ENCODE measurements around the gene MCF2L.

The MCF2L gene

GRCh38 chr13:112943309-112944125, 25.5 kb upstream of the MCF2L start:
- peak; percentile 58 for DNase-seq

GRCh38 chr13:112947796-112948195, 21.2 kb upstream of the MCF2L start:
- DNase-seq = no peak

DNA sequence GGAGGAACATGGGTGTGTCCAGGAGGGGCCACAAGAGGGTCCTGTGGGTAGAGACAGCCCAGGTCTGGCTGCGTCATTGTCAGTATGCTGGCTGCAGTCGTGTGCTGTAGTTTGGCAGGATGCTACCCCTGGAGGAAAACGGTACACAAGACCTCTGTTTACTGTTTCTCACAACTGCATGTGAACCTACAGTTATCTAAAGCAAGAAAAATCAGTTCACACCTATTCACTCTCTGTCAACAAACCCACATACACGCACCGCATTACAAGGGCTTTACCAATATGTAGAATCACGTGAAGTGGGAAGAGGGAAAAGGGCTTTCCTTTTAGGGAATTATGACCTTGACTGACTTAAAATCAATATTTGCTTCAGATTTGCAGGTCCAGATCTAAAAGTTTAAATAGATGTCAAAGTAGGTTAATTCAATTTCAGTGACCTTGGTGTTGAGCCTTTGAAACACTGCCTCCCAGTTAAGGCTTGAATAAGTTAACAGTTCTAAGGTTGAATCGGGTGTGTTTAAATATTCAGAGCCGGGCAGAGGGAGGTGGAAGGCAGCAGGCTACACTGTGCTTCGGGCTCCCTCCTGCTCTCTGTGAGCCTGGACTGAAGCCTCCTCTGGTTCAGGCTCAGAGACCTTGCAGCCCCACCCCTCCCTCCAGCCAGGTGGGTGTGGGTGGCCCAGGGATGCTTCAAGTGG, 17.2 kb upstream of the MCF2L start:
- no peak for DNase-seq

GRCh38 chr13:112952759-112953551, 16.1 kb upstream of the MCF2L start:
- no peak for DNase-seq

- no peak for DNase-seq
Observed at GRCh38 chr13:112953591-112954487, 15.2 kb upstream of the MCF2L start.

DNA sequence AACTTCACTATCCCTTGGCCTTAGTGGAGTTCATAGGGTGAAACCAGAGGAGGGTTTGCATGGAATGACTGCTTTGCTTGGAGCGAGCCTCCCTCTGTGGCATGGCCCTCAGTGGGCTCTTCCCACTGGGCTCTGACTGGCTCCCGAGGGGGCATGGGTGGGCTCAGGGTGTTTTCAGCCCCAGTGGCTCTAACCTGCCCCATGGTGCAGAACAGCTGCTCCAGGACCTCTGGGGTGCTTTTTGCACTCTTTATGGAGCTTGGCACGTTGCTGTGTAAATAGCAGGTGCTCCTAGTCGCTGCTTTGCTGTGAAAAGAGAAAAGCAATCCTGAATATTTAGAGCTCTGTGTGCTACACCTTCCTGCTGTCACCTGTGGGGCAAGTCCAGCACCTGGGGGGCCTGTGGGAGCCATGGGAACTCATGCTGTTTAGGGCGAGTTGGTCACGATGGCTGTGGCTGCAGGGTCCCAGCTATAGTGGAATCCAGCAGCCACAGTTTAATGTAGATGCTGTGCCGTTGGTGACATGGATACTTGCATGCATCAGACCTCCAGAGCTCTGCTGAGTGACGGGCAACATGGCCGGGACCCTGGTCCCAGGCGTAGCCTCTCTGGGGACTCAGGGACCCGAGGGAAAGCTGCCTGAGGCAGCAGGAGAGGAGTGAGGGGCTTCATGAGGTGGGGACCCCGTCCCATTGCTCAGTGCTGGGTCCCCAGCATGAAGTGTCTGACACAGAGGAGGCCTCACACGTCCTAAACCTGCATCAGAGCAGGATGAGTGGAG, 14.3 kb upstream of the MCF2L start:
- DNase-seq = no peak

DNA sequence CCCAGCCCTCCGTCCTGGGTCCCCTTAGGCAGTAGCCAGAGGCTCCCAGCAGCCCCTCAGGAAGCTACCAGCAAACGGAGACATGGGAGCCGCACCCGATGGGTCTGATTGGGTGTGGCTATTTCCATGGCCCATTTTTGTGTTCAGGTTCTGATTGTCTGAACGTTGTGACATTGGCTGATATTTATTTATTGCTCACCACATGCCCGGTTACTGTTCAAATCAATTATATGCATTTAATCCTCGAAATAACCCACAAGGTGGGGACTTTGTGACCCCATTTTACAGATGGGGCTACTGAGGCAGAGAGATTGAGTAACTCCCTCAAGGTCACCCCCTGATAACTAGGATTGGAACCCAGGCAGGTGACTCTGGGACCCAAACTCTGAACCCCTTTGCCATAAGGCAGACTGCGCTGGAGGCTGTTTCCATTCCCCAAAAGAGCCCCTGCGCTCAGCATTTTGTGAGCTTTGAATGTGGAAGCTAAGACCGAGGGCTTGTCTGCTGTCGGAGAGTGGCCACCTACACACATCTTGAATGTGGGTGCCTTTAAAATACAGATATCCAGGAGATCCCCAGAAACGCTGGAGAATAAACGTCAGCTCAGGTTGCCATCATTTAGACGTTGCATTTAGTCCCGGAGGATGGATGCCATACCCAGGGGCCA, 13.6 kb upstream of the MCF2L start:
- DNase-seq = no peak

GRCh38 chr13:112955956-112956355, 13.1 kb upstream of the MCF2L start:
- no peak for DNase-seq

DNA sequence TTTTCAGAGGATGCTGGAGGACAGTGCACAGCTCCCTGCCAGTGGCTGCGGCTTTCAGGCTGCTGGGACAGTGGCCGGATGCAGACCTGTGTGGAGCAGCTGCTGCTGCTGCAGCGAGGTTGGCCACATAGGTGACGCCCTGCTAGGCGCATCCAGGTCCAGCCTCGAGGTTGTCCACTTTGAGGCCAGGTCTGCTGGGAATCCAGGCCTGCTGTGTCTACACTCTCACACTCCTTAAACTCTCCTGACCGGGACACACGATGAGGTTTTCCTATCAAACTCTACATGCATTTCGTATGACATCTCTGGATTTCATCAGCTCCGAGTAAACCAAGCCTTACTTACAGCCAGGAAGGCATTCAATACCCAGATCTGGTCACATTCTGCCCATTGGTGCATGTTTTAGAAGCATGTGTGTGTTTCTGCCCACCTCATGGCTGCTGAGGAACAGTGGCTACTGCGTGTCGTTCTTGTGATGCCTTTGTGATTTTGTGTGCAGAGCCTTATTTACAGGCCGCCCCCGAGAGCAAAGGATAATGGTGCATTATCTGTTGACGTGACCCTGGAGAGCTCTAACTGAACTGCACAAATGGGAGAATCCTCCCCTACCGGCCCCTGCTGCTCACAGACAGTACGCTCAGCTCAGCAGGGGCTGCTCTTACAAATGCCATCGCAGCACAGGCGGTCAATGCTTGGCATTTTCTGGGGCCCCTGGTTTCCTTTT, 12.3 kb upstream of the MCF2L start:
- no peak for DNase-seq

DNA sequence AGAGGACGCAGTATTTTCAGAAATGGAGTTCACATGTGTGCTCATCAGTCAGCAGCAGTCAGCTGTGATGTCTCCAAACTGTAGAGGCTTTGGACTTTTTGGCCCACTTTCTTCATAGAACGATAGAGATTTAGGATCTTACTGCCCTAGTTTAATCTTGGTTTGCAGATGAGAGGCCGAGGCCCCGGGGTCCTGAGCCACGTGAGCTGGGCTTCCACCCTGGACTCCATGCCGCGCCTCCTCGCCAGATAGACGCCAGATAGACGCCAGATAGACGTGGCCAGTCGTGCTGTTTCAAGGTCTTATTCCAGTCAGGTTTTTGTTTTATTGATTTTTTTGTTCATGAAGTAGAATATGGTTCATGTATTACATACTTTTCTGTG, 11.7 kb upstream of the MCF2L start:
- DNase-seq = no peak

DNA sequence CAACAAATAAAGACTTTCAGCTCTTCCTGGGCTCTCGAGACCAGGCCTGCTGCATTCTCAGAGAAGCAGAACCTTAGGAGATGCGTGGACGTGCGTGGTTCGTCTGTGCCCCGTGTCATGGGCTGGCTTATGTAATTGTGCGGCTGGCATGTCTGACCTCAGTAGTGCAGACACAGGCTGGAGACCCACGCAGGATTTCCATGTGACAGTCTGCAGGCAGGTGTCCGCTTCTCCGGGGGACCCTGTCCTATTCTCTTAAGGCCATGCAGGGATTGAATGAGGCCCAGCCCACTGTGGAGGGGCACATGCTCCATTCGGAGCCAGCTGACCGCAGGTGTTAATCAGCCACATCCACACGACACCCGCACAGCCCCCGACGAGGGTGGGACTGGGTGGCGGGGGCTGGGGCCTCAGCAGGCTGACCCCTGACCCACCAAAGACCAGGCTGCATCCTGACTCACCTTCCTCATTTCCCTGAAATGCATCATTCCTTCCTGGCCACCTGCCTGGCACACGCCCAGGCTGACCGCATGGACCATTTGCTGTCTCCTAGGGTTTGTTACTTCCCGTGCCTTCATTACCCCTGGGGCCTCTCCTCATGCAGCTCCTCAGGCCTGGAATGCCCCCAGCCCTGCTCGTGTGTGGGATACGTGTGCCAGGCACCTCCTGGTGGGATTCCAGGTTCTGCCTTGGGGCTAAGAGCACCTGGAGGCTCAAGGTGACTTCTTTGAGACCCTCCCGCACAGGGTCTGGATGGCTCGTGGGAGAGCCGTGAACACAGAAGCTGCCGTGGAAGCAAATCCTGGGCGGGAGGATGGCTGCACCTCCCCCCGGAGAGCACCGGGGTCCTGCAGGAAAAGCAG, 10.7 kb upstream of the MCF2L start:
- no peak for DNase-seq

DNA sequence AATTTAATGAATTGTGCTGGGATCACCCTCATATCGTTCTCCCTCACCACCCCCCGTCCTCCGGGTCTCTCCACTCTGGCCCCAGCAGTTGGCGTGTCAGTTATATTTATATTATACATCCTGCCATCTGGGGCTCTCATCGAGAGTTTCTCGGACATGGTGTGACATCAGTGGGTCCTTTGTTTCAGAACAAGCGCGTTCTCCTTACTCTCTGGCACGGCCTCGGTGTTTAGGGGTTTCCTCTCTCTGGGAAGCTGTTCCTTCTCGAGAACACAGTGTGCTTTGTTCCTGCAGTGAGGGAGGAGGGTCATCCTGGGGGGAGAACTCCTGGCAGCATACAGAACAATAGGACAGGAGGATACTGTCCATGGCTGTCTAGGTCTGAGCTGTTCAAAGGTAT, 9.8 kb upstream of the MCF2L start:
- no peak for DNase-seq

- DNase-seq = no peak
Observed at GRCh38 chr13:112959701-112960542, 9.1 kb upstream of the MCF2L start.

DNA sequence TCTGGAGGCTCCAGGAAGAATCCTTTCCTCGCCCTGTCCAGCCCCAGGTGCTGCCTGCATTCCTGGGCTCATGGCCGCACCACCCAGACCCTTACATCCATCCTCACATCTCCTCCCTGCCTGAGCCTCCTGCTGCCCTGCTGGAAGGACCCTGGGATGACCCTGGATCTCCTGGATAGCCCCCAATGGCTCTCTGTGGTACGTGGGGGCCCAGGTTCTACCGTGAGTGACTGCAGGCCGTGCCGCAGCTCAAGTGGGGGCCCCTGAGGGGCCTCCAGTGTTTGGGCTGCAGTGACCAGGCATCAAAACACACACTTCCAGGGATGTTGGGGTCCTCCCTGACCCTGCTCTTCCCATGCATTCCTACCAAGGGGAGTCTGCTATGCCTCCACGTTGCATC, 8.3 kb upstream of the MCF2L start:
- DNase-seq = no peak

DNA sequence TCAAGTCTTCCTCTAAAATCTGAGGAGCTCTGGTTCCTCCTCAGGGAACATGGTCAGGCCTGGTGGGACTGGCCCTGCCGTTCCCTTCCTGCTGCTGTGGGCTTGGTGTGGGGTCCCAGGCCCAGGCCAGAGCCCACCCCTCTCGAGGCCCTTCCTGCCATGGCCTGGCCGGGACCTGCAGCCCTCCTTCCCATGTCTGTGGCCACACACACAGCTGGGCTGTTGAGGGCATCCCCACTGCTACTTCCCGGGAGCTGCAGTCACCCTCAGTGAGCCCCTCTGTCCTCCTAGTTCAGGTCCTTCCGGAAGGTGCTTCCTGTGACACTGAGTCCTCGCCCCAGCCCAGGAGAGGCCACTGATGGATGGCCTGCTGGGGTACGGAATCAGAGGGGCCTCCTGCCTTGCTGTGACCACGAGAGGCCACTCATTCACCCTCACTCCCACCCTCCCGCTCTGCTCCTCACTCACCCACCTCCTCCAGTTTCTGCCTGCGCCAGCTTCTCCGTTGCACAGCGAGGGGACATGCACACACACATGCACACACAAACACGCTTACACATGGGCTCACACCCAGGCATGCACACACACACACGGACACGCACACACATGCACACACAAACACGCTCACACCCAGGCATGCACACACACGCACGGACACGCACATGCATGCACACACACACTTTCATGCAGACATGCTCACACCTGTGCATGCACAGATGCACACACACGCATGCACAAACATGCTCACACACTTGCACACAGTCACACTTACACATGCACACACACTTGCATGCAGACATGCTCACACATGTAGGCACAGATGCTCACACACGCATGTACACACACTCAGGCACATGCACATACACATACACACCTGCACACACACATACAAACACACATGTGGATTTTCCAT, 7.3 kb upstream of the MCF2L start:
- DNase-seq = no peak

DNA sequence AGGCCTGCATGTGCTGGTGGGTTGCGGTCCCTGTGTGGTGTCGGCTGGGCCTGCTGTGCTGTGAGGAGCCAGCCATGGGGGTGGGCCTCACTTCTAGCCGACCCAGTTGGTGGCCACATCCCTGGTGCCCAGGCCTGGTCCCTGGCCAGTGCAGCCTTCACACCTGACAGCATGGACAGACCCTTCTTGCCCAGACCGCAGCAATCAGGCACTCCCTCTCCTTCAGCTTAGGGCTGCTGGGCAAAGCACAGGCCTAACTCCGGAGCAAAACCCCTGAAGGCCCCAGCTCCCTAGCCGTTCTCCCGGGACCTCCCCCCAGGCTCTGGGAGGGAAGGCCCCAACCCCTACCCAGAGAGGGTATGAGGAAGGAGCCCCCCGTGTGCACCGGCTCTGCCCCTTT, 6.6 kb upstream of the MCF2L start:
- DNase-seq = no peak

DNA sequence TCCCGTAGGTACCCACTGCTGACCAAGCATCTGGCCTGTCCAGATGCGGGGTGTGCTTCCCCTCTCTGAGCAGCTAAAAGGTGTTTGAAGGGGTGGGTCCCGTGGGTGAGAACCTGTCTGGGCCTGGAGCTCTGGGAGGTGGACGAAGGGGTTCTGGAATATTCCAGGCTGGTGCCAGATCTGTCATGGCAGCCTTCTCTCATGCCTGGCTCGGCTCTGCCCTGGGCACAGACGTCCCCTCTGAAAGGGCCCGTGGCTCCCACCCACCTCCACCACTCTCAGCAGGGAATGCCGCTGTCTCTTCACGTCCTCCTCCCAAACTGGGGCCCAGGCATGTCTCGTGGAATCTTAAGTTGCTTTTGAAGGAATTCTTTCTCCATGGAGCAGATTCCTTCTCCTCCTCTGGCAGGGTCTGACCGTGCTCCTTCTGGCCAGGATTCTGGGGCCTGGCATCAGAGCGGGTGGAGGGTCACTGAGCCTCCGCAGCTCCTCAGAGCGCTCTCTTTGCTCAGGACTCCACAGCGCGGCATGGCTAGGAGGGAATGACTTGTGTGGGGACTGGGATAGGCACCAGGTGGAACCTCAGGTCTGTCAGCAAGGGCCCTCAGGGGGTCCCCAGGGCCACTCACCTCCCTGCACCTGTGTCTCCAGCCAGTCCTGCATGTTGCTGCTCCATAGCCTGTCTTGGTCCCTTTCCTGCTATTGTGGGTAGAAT, 5.9 kb upstream of the MCF2L start:
- no peak for DNase-seq

Measured in NCI-H1105 treated with DMSO at 0.1 percent for 48 hours (cell line).